ENCODE data around the gene SLC33A1.
"Not testable (repeated sequence)": the region's sequence is repeated elsewhere in the genome, so short reads cannot be mapped to it uniquely, and the experiment has no call there.

The SLC33A1 gene

DNA sequence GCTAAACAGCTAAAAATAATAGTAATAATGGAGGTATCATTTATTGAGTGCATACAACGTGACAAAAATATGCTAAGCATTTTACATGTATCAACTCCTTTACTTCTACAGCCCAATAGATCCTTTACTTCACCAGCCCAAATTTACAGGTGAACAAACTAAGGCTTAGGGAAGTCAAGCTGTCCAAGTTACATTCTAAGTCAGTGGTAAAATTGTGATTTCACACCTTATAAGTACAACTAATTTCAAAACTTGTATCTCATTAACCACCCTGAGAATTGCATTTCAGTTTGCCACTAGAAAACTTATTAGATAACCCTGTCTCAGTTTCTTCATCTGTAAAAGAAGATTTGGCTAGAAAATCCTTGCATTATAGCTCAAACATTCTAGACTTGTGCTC is 10.7 kb downstream of the SLC33A1 start:
- Mint-ChIP-seq H3K4me1 (peaks cover 36% of the 10 kb centered on the region), H3K27me3 (no peaks in the 10 kb centered on the region), H3K27ac (no peak overlapping the region), H3K4me3 (no peak overlapping the region), H3K9me3 (no peaks in the 10 kb centered on the region)
- DNase-seq = no peak
- no peak for ATAC-seq

GRCh38 chr3:155835341-155836071 is 18.7 kb downstream of the SLC33A1 start:
- H3K27me3 Mint-ChIP-seq = no peaks in the 10 kb centered on the region
- H3K4me3 Mint-ChIP-seq = no peak overlapping the region
- H3K4me1 Mint-ChIP-seq = no peaks in the 10 kb centered on the region
- no peak overlapping the region for H3K27ac Mint-ChIP-seq
- ATAC-seq (peak; percentile 56), DNase-seq (no peak)
- H3K9me3 Mint-ChIP-seq = no peaks in the 10 kb centered on the region

- not testable (repeated sequence) for ATAC-seq, H3K27me3 Mint-ChIP-seq, H3K4me3 Mint-ChIP-seq, H3K9me3 Mint-ChIP-seq, H3K27ac Mint-ChIP-seq, DNase-seq, H3K4me1 Mint-ChIP-seq
Observed at GRCh38 chr3:155828490-155829098, 25.6 kb downstream of the SLC33A1 start.

DNA sequence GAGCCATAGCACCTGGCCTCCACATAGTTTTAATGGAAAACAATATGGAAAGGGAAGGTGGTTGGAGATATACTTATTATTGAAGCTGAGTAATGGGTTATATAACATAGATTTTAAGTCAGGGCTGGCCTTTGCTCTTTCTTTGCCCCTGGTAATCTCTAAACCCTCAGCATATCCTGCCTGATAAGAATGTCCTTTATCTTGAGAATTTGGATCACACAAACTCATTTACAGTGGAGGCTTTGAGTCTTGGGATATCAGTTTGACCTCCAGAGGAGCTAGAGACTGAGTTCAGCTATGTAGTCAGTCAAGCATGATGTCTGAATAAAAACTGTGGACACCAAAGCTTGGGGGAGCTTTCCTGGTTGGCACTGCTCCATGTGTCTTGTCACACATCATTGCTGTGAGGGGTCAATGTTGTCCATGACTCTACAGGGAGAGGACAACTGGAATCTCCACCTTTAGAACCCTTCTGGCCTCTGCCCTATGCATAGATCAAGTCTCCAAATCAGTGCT is 39.1 kb downstream of the SLC33A1 start:
- H3K27ac Mint-ChIP-seq = no peak overlapping the region

DNA sequence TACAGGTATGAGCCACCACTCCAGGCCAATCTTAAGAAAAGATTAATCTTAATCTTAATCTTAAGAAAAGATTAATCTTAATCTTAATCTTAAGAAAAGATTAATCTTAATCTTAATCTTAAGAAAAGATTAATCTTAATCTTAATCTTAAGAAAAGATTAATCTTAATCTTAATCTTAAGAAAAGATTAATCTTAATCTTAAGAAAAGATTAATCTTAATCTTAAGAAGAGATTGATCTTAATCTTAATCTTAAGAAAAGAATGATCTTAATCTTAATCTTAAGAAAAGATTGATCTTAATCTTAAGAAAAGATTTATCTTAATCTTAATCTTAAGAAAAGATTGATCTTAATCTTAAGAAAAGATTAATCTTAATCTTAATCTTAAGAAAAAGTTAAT is 41.0 kb downstream of the SLC33A1 start:
- not testable (repeated sequence) for H3K9me3 Mint-ChIP-seq, DNase-seq, H3K4me3 Mint-ChIP-seq, H3K4me1 Mint-ChIP-seq, H3K27ac Mint-ChIP-seq, ATAC-seq, H3K27me3 Mint-ChIP-seq

More for the DNA sequence above, 39.1 kb downstream of the SLC33A1 start:
- DNase-seq (no peak), ATAC-seq (no peak)
- Mint-ChIP-seq H3K27me3 (peaks cover 8% of the 10 kb centered on the region), H3K4me1 (no peaks in the 10 kb centered on the region), H3K4me3 (no peak overlapping the region), H3K9me3 (no peaks in the 10 kb centered on the region)

DNA sequence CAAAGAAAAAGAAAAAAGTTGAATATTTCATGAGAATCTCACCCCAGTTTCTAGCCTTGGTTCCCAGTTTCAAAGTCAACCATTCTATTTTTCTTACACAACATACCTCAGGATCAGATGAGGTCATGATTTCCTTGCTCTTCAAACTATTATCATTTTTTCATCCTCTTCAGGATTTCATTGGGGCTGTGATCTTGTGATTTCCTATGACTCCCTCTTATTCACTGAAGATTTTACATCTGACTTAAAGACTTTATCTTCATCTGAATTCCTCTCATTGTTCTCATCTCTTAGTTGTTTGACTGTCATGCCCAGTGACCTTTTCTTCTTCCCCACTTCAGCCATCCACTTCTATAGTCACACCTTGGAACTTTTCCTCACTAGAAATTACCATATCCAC is 45.0 kb downstream of the SLC33A1 start:
- DNase-seq (no peak), ATAC-seq (no peak)
- H3K27me3 Mint-ChIP-seq = peaks cover 8% of the 10 kb centered on the region
- no peak overlapping the region for H3K4me3 Mint-ChIP-seq
- no peaks in the 10 kb centered on the region for H3K9me3 Mint-ChIP-seq
- no peak overlapping the region for H3K27ac Mint-ChIP-seq
- peaks cover 14% of the 10 kb centered on the region for H3K4me1 Mint-ChIP-seq

GRCh38 chr3:155807823-155808222 is 46.4 kb downstream of the SLC33A1 start:
- ATAC-seq (no peak), DNase-seq (no peak)
- Mint-ChIP-seq H3K27me3 (peaks cover 8% of the 10 kb centered on the region), H3K9me3 (no peaks in the 10 kb centered on the region), H3K4me1 (peaks cover 14% of the 10 kb centered on the region), H3K27ac (no peak overlapping the region), H3K4me3 (no peak overlapping the region)

DNA sequence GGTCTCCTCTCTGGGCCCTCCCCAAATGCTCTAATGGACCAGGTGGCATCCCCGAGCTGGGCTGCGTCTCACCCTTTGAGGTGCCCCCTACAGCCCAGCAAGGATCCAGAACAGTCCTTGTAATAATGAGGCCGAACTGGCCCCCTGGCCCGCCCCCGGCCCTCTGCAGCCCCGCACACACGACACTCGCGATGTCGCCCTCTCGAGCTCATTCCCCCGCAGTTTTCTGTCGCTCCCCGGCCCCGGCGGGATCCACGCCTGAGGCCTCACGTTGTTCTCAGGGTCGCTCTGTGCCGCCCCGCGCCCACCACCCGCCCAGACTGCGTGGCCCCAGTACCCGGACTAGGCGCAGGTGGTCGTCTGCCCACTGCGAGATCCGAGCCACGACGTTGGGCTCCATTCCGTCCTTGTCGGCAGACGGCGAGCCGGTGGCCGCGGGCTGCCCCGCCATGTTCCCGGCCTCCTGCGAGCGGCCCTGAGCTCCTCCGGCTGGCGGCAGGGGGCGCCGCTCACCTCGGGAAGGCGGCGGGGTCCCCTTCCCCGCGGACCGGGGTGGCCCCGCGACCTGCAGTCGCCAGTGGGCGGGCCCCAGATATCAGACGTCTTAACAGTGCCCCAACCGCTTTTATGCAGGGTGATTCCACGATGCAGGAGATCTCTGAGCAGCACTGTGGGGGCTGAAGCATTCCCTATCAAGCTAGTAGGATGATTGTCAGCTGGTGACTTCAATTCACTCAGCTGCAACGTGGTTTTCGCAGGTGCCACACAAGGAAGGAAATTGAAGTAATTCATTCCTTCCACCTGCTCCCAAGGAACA is 48.2 kb downstream of the SLC33A1 start, which contains the start of gene C3orf33:
Gene C3orf33 (minus strand): TSS at position 477 of the 817 bp plus-strand sequence. CDS start 26 bp downstream, at position 451.
- peak within 1 kb of the TSS; percentile 86 to 91 for H3K4me3 Mint-ChIP-seq
- ATAC-seq = peak; percentile 97
- peak; percentile 83 to 85 for DNase-seq
- peaks cover 7% of the 10 kb centered on the region for H3K27me3 Mint-ChIP-seq
- no peaks in the 10 kb centered on the region for H3K9me3 Mint-ChIP-seq
- peak within 1 kb of the TSS; percentile 96 to 97 for H3K27ac Mint-ChIP-seq
- H3K4me1 Mint-ChIP-seq = peaks cover 14% of the 10 kb centered on the region

DNA sequence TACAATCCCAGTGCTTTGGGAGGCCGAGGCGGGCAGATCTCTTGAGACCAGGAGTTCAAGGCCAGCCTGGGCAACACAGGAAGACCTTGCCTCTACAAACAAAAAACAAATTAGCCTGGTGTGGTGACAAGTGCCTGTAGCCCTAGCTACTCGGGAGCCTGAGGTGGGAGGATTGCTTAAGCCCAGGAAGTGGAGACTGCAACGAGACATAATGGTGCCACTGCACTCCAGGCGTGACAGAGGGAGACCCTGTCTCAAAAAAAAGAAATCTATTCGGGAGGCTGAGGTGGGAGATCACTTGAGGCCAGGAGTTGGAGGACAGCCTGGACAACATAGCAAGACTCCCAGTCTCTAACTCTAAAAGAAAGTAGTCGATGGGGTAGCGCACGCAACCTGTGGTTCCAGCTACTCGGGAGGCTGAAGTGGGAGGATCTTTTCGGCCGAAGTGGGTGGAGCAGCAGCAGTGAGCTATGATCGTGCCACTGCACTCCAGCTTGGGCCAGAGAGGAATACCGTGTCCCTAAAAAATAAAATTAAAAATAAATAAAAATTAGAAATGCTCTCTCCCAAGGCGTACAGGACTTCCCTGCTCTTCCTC is 48.9 kb downstream of the SLC33A1 start:
- Mint-ChIP-seq H3K4me3 (peak overlapping the region; percentile 86 to 91), H3K27ac (peak overlapping the region in 1 of 2 donors; percentile 96), H3K4me1 (peaks cover 20% of the 10 kb centered on the region), H3K9me3 (no peaks in the 10 kb centered on the region), H3K27me3 (peaks cover under 1% of the 10 kb centered on the region)
- DNase-seq = no peak
- ATAC-seq = peak; percentile 3

GRCh38 chr3:155804323-155804722 is 49.9 kb downstream of the SLC33A1 start:
- peaks cover 20% of the 10 kb centered on the region for H3K4me1 Mint-ChIP-seq
- no peaks in the 10 kb centered on the region for H3K27me3 Mint-ChIP-seq
- no peaks in the 10 kb centered on the region for H3K9me3 Mint-ChIP-seq
- ATAC-seq (no peak), DNase-seq (no peak)
- no peak overlapping the region for H3K27ac Mint-ChIP-seq
- H3K4me3 Mint-ChIP-seq = no peak overlapping the region

- Mint-ChIP-seq H3K4me1 (peaks cover 6% of the 10 kb centered on the region), H3K9me3 (peaks cover 7% of the 10 kb centered on the region in 2 donors), H3K27me3 (no peaks in the 10 kb centered on the region), H3K27ac (peak overlapping the region in 1 of 2 donors; percentile 80), H3K4me3 (no peak overlapping the region)
- no peak for DNase-seq
- ATAC-seq = no peak
Observed at GRCh38 chr3:155792532-155792931, 61.7 kb downstream of the SLC33A1 start.

DNA sequence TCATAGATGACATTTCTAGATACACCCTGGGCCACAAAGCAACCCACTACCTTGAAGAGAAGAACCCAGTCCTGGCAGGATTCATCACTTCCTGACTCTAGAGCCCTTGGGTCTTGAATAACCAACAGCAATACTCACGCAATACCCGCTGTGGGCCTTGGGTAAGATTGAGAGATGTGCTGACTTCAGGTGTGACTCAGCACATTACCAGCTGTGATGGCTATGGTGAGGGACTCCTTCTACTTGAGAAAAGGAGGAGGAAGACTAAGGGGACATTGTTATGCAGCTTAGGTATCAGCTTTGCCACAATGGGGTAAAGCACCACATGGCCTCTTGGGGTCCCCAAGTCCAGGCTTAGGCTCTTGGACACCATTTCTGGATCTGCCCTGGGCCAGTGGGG is 63.0 kb downstream of the SLC33A1 start:
- no peaks in the 10 kb centered on the region for H3K27me3 Mint-ChIP-seq
- no peak for DNase-seq

GRCh38 chr3:155790272-155790925 is 63.8 kb downstream of the SLC33A1 start:
- no peak for DNase-seq
- Mint-ChIP-seq H3K27me3 (no peaks in the 10 kb centered on the region), H3K27ac (no peak overlapping the region), H3K4me1 (peaks cover 16% of the 10 kb centered on the region), H3K9me3 (peaks cover 7% of the 10 kb centered on the region in 2 donors), H3K4me3 (no peak overlapping the region)
- ATAC-seq = no peak

More for the DNA sequence above, 63.0 kb downstream of the SLC33A1 start:
- Mint-ChIP-seq H3K4me1 (peaks cover 8% of the 10 kb centered on the region), H3K9me3 (peaks cover 7% of the 10 kb centered on the region in 2 donors), H3K4me3 (no peak overlapping the region), H3K27ac (no peak overlapping the region)
- no peak for ATAC-seq

DNA sequence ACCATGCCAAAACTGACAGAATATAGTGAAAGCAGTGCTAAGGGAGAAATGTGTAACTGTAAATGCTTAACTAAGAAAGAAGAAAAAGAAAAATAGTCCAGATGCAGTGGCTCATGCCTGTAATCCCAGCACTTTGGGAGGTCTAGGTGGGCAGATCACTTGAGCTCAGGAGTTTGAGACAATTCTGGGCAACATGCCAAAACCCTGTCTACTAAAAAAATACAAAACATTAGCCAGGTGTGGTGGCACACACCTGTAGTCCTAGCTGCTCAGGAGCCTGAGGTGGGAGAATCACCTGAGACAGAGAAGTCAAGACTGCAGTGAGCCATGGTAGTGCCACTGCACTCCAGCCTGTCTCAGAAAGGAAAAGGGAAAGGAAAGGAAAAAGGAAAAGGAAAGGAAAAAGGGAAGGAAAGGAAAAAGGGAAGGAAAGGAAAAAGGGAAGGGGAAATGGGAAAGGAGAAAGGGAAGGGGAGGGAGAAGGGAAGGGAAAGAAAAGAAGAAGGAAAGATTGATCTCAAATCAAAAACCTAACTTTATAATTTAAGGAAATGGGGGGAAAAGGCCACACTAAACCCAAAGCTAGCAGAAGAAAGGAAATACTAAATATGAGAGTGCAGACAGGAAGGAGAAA is 68.4 kb downstream of the SLC33A1 start:
- H3K27me3 Mint-ChIP-seq = no peaks in the 10 kb centered on the region

More for the DNA sequence above, 68.4 kb downstream of the SLC33A1 start:
- ATAC-seq (no peak), DNase-seq (no peak)
- Mint-ChIP-seq H3K27ac (peak overlapping the region in 1 of 2 donors; percentile 92), H3K4me1 (peaks cover 18% of the 10 kb centered on the region), H3K9me3 (peaks cover 7 to 8% of the 10 kb centered on the region in 2 donors), H3K4me3 (no peak overlapping the region)

Measured in stimulated activated naive CD8-positive, alpha-beta T cell treated with anti-CD3 and anti-CD28 coated beads, Interleukin-15, amount 100 ng/mL, for 72 hours (primary cell).